A549 (cell line): ENCODE results near the gene USP49.

Experiments used
- CHD2 ChIP-seq: fragments of 150-350 bp; IDR thresholded peaks from 2 replicates; pipeline ENCODE4 v1.6.1; 2014; ENCODE audit warnings: low read length; ENCODE audit not compliant: partially characterized antibody
- EHMT2 ChIP-seq: fragments of 200-600 bp; sonication (generic); IDR thresholded peaks from 2 replicates; pipeline ENCODE4 v1.6.1; 2016; ENCODE audit warnings: antibody characterized with exemption, low read depth, mild to moderate bottlenecking, moderate library complexity
- KDM1A ChIP-seq: fragments of 200-600 bp; sonication (generic); IDR thresholded peaks from 2 replicates; pipeline ENCODE4 v1.6.1; 2016; ENCODE audit warnings: low read depth, mild to moderate bottlenecking
- MAZ ChIP-seq: fragments of 150-350 bp; IDR thresholded peaks from 2 replicates; pipeline ENCODE4 v1.6.1; 2014; ENCODE audit warnings: antibody characterized with exemption, low read depth, low read length, borderline replicate concordance
- NFE2L2 ChIP-seq: fragments of 150-350 bp; conservative IDR thresholded peaks from 2 replicates; pipeline ENCODE4 v1.6.1; 2014; ENCODE audit warnings: low read length
- POLR2A ChIP-seq: IDR thresholded peaks from 2 replicates; pipeline ENCODE4 v1.6.1; 2012; ENCODE audit warnings: mild to moderate bottlenecking, low read length
- RAD21 ChIP-seq, 2 experiments: fragments of >200 bp in 1 of 2; sonication (Bioruptor Twin) in 1 of 2; formaldehyde crosslinking in 1 of 2; IDR thresholded peaks in 1 of 2; conservative IDR thresholded peaks in 1 of 2; 2 replicates in 1 of 2; 3 replicates in 1 of 2; pipeline ENCODE4 v1.6.1; 2012 to 2018; ENCODE audit warnings: inconsistent platforms in 1 of 2
- RARB ChIP-seq: fragments of 250-450 bp; sonication (Bioruptor Pico); IDR thresholded peaks from 2 replicates; pipeline ENCODE4 v1.8.0; 2021; ENCODE audit warnings: mild to moderate bottlenecking, moderate library complexity
- RNF2 ChIP-seq: fragments of 200-600 bp; sonication (generic); IDR thresholded peaks from 2 replicates; pipeline ENCODE4 v1.6.1; 2016; ENCODE audit warnings: low read depth, mild to moderate bottlenecking, antibody characterized with exemption, moderate library complexity, borderline replicate concordance
- TF ChIP-seq, protein P1 (sequence below): fragments of >200 bp; sonication (Bioruptor Twin); formaldehyde crosslinking; IDR thresholded peaks from 3 replicates; pipeline ENCODE4 v1.5.1; 2016
- TF ChIP-seq, protein P2 (sequence below): fragments of 200-600 bp; sonication (generic); IDR thresholded peaks from 2 replicates; pipeline ENCODE4 v1.6.1; 2016; ENCODE audit warnings: antibody characterized with exemption, mild to moderate bottlenecking, moderate library complexity

- TF ChIP-seq, protein P1, sequence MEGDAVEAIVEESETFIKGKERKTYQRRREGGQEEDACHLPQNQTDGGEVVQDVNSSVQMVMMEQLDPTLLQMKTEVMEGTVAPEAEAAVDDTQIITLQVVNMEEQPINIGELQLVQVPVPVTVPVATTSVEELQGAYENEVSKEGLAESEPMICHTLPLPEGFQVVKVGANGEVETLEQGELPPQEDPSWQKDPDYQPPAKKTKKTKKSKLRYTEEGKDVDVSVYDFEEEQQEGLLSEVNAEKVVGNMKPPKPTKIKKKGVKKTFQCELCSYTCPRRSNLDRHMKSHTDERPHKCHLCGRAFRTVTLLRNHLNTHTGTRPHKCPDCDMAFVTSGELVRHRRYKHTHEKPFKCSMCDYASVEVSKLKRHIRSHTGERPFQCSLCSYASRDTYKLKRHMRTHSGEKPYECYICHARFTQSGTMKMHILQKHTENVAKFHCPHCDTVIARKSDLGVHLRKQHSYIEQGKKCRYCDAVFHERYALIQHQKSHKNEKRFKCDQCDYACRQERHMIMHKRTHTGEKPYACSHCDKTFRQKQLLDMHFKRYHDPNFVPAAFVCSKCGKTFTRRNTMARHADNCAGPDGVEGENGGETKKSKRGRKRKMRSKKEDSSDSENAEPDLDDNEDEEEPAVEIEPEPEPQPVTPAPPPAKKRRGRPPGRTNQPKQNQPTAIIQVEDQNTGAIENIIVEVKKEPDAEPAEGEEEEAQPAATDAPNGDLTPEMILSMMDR: no peak
- TF ChIP-seq POLR2A: no peak
- no peak for TF ChIP-seq RNF2
- no peak for TF ChIP-seq RAD21 (conservative IDR thresholded peaks at IDR 0.05 in 1 of 2, IDR thresholded peaks at IDR 0.05 in 1 of 2)
- TF ChIP-seq MAZ: no peak
- no peak for TF ChIP-seq CHD2
- TF ChIP-seq RARB (CRISPR knock-in tag): no peak
- TF ChIP-seq, protein P2, sequence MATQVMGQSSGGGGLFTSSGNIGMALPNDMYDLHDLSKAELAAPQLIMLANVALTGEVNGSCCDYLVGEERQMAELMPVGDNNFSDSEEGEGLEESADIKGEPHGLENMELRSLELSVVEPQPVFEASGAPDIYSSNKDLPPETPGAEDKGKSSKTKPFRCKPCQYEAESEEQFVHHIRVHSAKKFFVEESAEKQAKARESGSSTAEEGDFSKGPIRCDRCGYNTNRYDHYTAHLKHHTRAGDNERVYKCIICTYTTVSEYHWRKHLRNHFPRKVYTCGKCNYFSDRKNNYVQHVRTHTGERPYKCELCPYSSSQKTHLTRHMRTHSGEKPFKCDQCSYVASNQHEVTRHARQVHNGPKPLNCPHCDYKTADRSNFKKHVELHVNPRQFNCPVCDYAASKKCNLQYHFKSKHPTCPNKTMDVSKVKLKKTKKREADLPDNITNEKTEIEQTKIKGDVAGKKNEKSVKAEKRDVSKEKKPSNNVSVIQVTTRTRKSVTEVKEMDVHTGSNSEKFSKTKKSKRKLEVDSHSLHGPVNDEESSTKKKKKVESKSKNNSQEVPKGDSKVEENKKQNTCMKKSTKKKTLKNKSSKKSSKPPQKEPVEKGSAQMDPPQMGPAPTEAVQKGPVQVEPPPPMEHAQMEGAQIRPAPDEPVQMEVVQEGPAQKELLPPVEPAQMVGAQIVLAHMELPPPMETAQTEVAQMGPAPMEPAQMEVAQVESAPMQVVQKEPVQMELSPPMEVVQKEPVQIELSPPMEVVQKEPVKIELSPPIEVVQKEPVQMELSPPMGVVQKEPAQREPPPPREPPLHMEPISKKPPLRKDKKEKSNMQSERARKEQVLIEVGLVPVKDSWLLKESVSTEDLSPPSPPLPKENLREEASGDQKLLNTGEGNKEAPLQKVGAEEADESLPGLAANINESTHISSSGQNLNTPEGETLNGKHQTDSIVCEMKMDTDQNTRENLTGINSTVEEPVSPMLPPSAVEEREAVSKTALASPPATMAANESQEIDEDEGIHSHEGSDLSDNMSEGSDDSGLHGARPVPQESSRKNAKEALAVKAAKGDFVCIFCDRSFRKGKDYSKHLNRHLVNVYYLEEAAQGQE: no peak
- no peak for TF ChIP-seq NFE2L2
- no peak for TF ChIP-seq KDM1A
- no peak for TF ChIP-seq EHMT2
Observed at GRCh38 chr6:41757271-41757670, 137.9 kb downstream of the USP49 start.
